CD4-positive, CD25-positive, alpha-beta regulatory T cell (primary cell): ENCODE data around the gene MAP3K9. TPM values are rescaled to one million over a fixed set of nuclear protein-coding genes. Genes with fewer than 3 reads are reported as not detected.

Experiments
- ATAC-seq, 2 donors: fragments of 150-1000 bp; cut with Tn5 transposase; one replicate each; pipeline ENCODE4 v1.10.0; 2021; ENCODE audit warnings: low read depth in 2 of 2, moderate number of reproducible peaks in 2 of 2, moderate library complexity in 1 of 2
- DNase-seq, 3 donors: peaks; one replicate each; pipeline versions ENCODE4 v3.0.0 to v3.0.0-alpha.2; 2012 to 2022; ENCODE audit warnings: mixed read lengths in 1 of 3
- H3K27ac ChIP-seq: one replicate; pipeline ENCODE4 v1.7.0; 2013; ENCODE audit warnings: mild to moderate bottlenecking, low read length; ENCODE audit not compliant: insufficient read depth, poor library complexity, severe bottlenecking
- H3K27me3 ChIP-seq: one replicate; pipeline ENCODE4 v1.7.0; 2013; ENCODE audit warnings: low read length; ENCODE audit not compliant: control insufficient read depth, insufficient read depth
- H3K36me3 ChIP-seq: one replicate; pipeline ENCODE4 v1.7.0; 2013; ENCODE audit warnings: mild to moderate bottlenecking, low read length, moderate library complexity; ENCODE audit not compliant: control insufficient read depth, insufficient read depth
- H3K4me1 ChIP-seq: 2 replicates; pipeline ENCODE4 v1.7.0; 2013; ENCODE audit warnings: mild to moderate bottlenecking, low read length; ENCODE audit not compliant: insufficient read depth, control insufficient read depth, poor library complexity, severe bottlenecking
- H3K4me3 ChIP-seq: one replicate; pipeline ENCODE4 v1.7.0; 2013; ENCODE audit warnings: low read depth, mild to moderate bottlenecking, low read length, moderate library complexity
- H3K9me3 ChIP-seq, 2 experiments: 1 replicate in 1 of 2; 2 replicates in 1 of 2; pipeline ENCODE4 v1.7.0; 2013; ENCODE audit warnings: low read length in 2 of 2, mild to moderate bottlenecking in 1 of 2, moderate library complexity in 1 of 2; ENCODE audit not compliant: control insufficient read depth in 2 of 2
- H3K27ac Mint-ChIP-seq, 3 donors: one replicate each; pipeline ENCODE4 v1.8.0; 2020 to 2022; ENCODE audit warnings: mild to moderate bottlenecking in 3 of 3, mixed read lengths in 3 of 3, moderate library complexity in 2 of 3
- H3K27me3 Mint-ChIP-seq: one replicate; pipeline ENCODE4 v1.8.0; 2022; ENCODE audit warnings: mild to moderate bottlenecking, mixed read lengths
- H3K36me3 Mint-ChIP-seq: one replicate; pipeline ENCODE4 v1.8.0; 2020; ENCODE audit warnings: mixed read lengths
- H3K4me1 Mint-ChIP-seq, 4 donors: one replicate each; pipeline ENCODE4 v1.8.0; 2020 to 2022; ENCODE audit warnings: mixed read lengths in 4 of 4, mild to moderate bottlenecking in 1 of 4
- H3K4me3 Mint-ChIP-seq, 4 donors: one replicate each; pipeline ENCODE4 v1.8.0; 2020 to 2022; ENCODE audit warnings: mild to moderate bottlenecking in 4 of 4, mixed read lengths in 4 of 4, moderate library complexity in 3 of 4
- H3K9me3 Mint-ChIP-seq, 7 donors: one replicate each; pipeline ENCODE4 v1.8.0; 2020 to 2022; ENCODE audit warnings: mixed read lengths in 7 of 7, mild to moderate bottlenecking in 3 of 7, moderate library complexity in 2 of 7
- polyA plus RNA-seq, 4 donors: library from polyadenylated mRNA; unstranded; fragments of 300-500 nt; fragmentation: Illumina TruSeq; gene quantifications; one replicate each; pipeline ENCODE4 v1.2.3, GENCODE V29; 2021
- total RNA-seq: library from RNA; stranded (reverse); gene quantifications from one replicate; pipeline ENCODE4 v1.2.3, GENCODE V29; 2022

The MAP3K9 gene
- total and polyA plus RNA-seq, 5 donors from 2014 or later = 1.1 to 15.7 (median 1.4) TPM

DNA sequence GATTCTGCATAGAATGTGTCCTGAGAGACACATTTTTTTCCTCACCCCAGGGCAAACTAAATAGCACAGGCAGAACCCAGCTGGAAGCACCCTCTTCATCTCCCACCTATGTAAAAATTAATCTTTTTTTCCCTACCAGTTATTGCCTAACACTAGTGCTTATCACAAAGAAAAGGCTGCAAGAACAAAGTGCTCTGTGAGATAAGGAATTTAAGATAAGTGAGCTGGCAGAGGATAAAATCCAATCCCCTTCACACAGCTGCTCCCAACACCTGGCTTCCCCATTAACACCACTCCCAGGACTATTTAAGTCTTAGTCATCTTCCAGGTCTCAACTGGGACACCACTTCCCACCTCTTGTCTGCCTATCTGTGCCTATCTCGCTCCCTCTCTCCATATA is 92.4 kb downstream of the MAP3K9 start:
- peaks cover 14% of the 10 kb centered on the region for H3K27me3 Mint-ChIP-seq
- H3K4me3 Mint-ChIP-seq = no peak overlapping the region
- Histone ChIP-seq H3K9me3 (no peaks in the 10 kb centered on the region), H3K4me3 (no peak overlapping the region), H3K4me1 (peaks cover 6% of the 10 kb centered on the region), H3K27ac (no peak overlapping the region), H3K27me3 (peaks cover 7% of the 10 kb centered on the region), H3K36me3 (no peaks in the 10 kb centered on the region)
- no peaks in the 10 kb centered on the region for H3K36me3 Mint-ChIP-seq
- ATAC-seq = no peak
- H3K27ac Mint-ChIP-seq = peak overlapping the region in 1 of 3 donors; percentile 26
- H3K9me3 Mint-ChIP-seq = no peaks in the 10 kb centered on the region
- DNase-seq = no peak
- peaks cover 0 to 6% (median 4%) of the 10 kb centered on the region in 4 donors for H3K4me1 Mint-ChIP-seq

DNA sequence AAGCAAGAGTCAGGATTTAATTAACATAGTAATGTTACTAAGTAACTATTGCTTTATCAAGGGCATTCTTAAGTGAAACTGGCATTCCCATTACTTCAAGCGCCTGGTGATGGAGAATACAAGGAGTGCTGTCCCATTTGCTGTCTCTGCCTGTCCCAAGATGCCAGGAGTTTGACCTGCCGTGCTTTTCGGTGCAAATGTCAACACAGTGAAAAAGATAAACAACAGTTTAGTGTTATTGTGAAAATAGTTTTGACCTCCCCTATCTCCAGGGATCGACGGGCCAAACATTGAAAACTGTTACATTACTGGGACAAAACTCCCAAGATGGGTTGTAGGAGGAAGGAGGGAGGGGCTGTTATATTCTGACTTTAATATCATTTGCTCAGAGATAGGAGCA is 92.8 kb downstream of the MAP3K9 start:
- no peak overlapping the region for H3K27ac Mint-ChIP-seq
- Histone ChIP-seq H3K36me3 (no peaks in the 10 kb centered on the region), H3K9me3 (no peaks in the 10 kb centered on the region), H3K27me3 (peaks cover 7% of the 10 kb centered on the region), H3K27ac (no peak overlapping the region), H3K4me1 (peaks cover 6% of the 10 kb centered on the region), H3K4me3 (no peak overlapping the region)
- ATAC-seq (no peak), DNase-seq (no peak)
- no peaks in the 10 kb centered on the region for H3K36me3 Mint-ChIP-seq
- H3K9me3 Mint-ChIP-seq = no peaks in the 10 kb centered on the region
- H3K4me1 Mint-ChIP-seq = peaks cover 0 to 6% (median 4%) of the 10 kb centered on the region in 4 donors
- H3K27me3 Mint-ChIP-seq = peaks cover 14% of the 10 kb centered on the region
- no peak overlapping the region for H3K4me3 Mint-ChIP-seq

GRCh38 chr14:70714055-70714550 is 95.2 kb downstream of the MAP3K9 start:
- H3K4me1 Mint-ChIP-seq = peaks cover 0 to 6% (median 4%) of the 10 kb centered on the region in 4 donors
- DNase-seq (peak; percentile 32 to 57 (median 41)), ATAC-seq (no peak)
- Histone ChIP-seq H3K9me3 (no peaks in the 10 kb centered on the region), H3K27me3 (peaks cover 7% of the 10 kb centered on the region), H3K4me1 (peaks cover 6% of the 10 kb centered on the region), H3K4me3 (no peak overlapping the region), H3K36me3 (no peaks in the 10 kb centered on the region), H3K27ac (no peak overlapping the region)
- no peaks in the 10 kb centered on the region for H3K36me3 Mint-ChIP-seq
- H3K27ac Mint-ChIP-seq = no peak overlapping the region
- peaks cover 10% of the 10 kb centered on the region for H3K27me3 Mint-ChIP-seq
- H3K4me3 Mint-ChIP-seq = no peak overlapping the region
- H3K9me3 Mint-ChIP-seq = no peaks in the 10 kb centered on the region

DNA sequence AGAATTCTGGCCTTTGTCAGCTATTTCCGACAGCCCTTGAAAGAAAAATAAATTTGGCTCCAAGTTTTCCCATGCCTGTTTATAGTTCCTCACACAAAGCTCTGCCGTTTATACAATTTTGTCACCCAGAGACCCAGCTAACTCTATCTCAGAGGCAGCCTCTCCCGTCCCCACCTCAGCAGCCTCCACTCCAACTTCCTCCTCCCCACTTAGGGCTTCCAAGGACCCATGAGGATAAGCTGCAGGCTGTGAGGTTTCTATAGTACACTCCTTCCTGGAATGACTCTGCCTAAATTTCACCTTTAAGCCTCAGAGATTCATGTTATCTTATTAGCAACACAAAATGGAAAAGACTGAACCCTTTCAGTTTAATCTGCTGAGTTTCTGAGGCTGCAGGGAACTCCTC is 95.8 kb downstream of the MAP3K9 start:
- H3K9me3 Mint-ChIP-seq = no peaks in the 10 kb centered on the region
- no peaks in the 10 kb centered on the region for H3K36me3 Mint-ChIP-seq
- H3K4me3 Mint-ChIP-seq = no peak overlapping the region
- H3K27ac Mint-ChIP-seq = no peak overlapping the region
- Histone ChIP-seq H3K27ac (no peak overlapping the region), H3K4me1 (peaks cover 6% of the 10 kb centered on the region), H3K9me3 (no peaks in the 10 kb centered on the region), H3K36me3 (no peaks in the 10 kb centered on the region), H3K4me3 (no peak overlapping the region), H3K27me3 (peaks cover 7% of the 10 kb centered on the region)
- peaks cover 10% of the 10 kb centered on the region for H3K27me3 Mint-ChIP-seq
- DNase-seq (no peak), ATAC-seq (no peak)
- H3K4me1 Mint-ChIP-seq = peaks cover 0 to 6% (median 4%) of the 10 kb centered on the region in 4 donors

- no peak overlapping the region for H3K27ac Mint-ChIP-seq
- Histone ChIP-seq H3K36me3 (no peaks in the 10 kb centered on the region), H3K9me3 (no peaks in the 10 kb centered on the region), H3K4me1 (peaks cover 6% of the 10 kb centered on the region), H3K27me3 (peaks cover 7% of the 10 kb centered on the region), H3K27ac (no peak overlapping the region), H3K4me3 (no peak overlapping the region)
- ATAC-seq (no peak), DNase-seq (no peak)
- H3K9me3 Mint-ChIP-seq = no peaks in the 10 kb centered on the region
- no peaks in the 10 kb centered on the region for H3K36me3 Mint-ChIP-seq
- H3K27me3 Mint-ChIP-seq = peaks cover 13% of the 10 kb centered on the region
- no peak overlapping the region for H3K4me3 Mint-ChIP-seq
- H3K4me1 Mint-ChIP-seq = peaks cover 0 to 6% (median 4%) of the 10 kb centered on the region in 4 donors
These were observed 96.2 kb downstream of the MAP3K9 start for GRCh38 chr14:70713096-70713495.

- Mint-ChIP-seq H3K36me3 (no peaks in the 10 kb centered on the region), H3K9me3 (no peaks in the 10 kb centered on the region), H3K27ac (no peak overlapping the region), H3K4me1 (peaks cover 0 to 6% (median 4%) of the 10 kb centered on the region in 4 donors), H3K4me3 (no peak overlapping the region), H3K27me3 (peaks cover 14% of the 10 kb centered on the region)
- Histone ChIP-seq H3K27ac (no peak overlapping the region), H3K9me3 (no peaks in the 10 kb centered on the region), H3K27me3 (peaks cover 7% of the 10 kb centered on the region), H3K36me3 (no peaks in the 10 kb centered on the region), H3K4me1 (peaks cover 6% of the 10 kb centered on the region), H3K4me3 (no peak overlapping the region)
- ATAC-seq (no peak), DNase-seq (no peak)
These were observed 97.9 kb downstream of the MAP3K9 start for GRCh38 chr14:70711451-70711850.

GRCh38 chr14:70709726-70710382 is 99.5 kb downstream of the MAP3K9 start:
- H3K36me3 Mint-ChIP-seq = no peaks in the 10 kb centered on the region

More at GRCh38 chr14:70709726-70710382, 99.5 kb downstream of the MAP3K9 start:
- peaks cover 19% of the 10 kb centered on the region for H3K27me3 Mint-ChIP-seq
- no peaks in the 10 kb centered on the region for H3K36me3 ChIP-seq
- H3K9me3 Mint-ChIP-seq = no peaks in the 10 kb centered on the region
- no peak overlapping the region for H3K4me3 Mint-ChIP-seq
- H3K9me3 ChIP-seq = no peaks in the 10 kb centered on the region
- H3K4me1 ChIP-seq = peaks cover 6% of the 10 kb centered on the region
- H3K27ac ChIP-seq = no peak overlapping the region
- no peak overlapping the region for H3K4me3 ChIP-seq
- no peak overlapping the region for H3K27ac Mint-ChIP-seq
- peaks cover 0 to 6% (median 4%) of the 10 kb centered on the region in 4 donors for H3K4me1 Mint-ChIP-seq
- DNase-seq (no peak), ATAC-seq (no peak)
- H3K27me3 ChIP-seq = no peaks in the 10 kb centered on the region
